PC-9 (cell line): ENCODE results near the gene TMTC4.

Experiments used
- CTCF ChIP-seq: fragments of 200-600 bp; sonication (generic); conservative IDR thresholded peaks from 2 replicates; pipeline ENCODE4 v1.6.1; 2017; ENCODE audit warnings: mixed run types, antibody characterized with exemption, mild to moderate bottlenecking, moderate library complexity
- EZH2 ChIP-seq: fragments of 200-600 bp; sonication (generic); IDR thresholded peaks from 2 replicates; pipeline ENCODE4 v1.8.0; 2017; ENCODE audit warnings: antibody characterized with exemption, low read depth

- TF ChIP-seq CTCF (no peak), EZH2 (no peak)
Measured at GRCh38 chr13:100608489-100608888, 66.1 kb downstream of the TMTC4 start.
